Measurements from ENCODE around the gene OVCH2. TPM values are rescaled to one million over a fixed set of nuclear protein-coding genes. Genes with fewer than 3 reads are reported as not detected.
"Not testable (repeated sequence)": the region's sequence is repeated elsewhere in the genome, so short reads cannot be mapped to it uniquely, and the experiment has no call there.

OVCH2 gene
- total RNA-seq, 1 donor from 2014 or later, result 0.85 TPM

DNA sequence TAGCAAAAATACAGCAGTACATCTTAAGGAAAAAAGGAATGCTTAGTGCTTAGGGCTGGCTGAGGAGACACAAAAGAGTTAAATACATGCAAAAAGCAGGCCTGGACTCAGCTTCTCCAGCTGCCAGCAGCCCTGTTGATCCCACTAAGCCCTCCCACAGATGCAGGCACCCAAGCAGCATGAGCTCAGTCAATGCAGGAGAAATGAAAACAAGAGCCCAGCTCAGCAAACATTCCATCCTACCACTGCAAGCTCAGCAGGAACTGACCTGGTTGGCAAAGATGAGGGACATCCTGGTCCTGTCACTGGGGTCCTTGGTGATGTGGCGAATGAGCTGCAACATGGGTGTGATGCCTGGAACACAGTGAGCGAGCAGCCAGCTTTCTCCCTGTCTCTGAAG, 38.8 kb downstream of the OVCH2 start:
- no peak overlapping the region for H3K27ac Mint-ChIP-seq (ENCODE audit: unreplicated experiment)
- H3K4me3 Mint-ChIP-seq (ENCODE audit: unreplicated experiment), result no peak overlapping the region
- TF ChIP-seq, protein P1, sequence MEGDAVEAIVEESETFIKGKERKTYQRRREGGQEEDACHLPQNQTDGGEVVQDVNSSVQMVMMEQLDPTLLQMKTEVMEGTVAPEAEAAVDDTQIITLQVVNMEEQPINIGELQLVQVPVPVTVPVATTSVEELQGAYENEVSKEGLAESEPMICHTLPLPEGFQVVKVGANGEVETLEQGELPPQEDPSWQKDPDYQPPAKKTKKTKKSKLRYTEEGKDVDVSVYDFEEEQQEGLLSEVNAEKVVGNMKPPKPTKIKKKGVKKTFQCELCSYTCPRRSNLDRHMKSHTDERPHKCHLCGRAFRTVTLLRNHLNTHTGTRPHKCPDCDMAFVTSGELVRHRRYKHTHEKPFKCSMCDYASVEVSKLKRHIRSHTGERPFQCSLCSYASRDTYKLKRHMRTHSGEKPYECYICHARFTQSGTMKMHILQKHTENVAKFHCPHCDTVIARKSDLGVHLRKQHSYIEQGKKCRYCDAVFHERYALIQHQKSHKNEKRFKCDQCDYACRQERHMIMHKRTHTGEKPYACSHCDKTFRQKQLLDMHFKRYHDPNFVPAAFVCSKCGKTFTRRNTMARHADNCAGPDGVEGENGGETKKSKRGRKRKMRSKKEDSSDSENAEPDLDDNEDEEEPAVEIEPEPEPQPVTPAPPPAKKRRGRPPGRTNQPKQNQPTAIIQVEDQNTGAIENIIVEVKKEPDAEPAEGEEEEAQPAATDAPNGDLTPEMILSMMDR (IDR thresholded peaks at IDR 0.05; ENCODE audit: unreplicated experiment), result no peak
- no peak for DNase-seq (ENCODE audit: low spot score)
- H3K36me3 Mint-ChIP-seq (ENCODE audit: low read depth, unreplicated experiment), result peaks cover 4% of the 10 kb centered on the region
- peaks cover 4% of the 10 kb centered on the region for H3K27me3 Mint-ChIP-seq (ENCODE audit: unreplicated experiment)
- H3K4me1 Mint-ChIP-seq (ENCODE audit: unreplicated experiment), result peaks cover 8% of the 10 kb centered on the region
- H3K9me3 Mint-ChIP-seq (ENCODE audit: unreplicated experiment), result no peaks in the 10 kb centered on the region

DNA sequence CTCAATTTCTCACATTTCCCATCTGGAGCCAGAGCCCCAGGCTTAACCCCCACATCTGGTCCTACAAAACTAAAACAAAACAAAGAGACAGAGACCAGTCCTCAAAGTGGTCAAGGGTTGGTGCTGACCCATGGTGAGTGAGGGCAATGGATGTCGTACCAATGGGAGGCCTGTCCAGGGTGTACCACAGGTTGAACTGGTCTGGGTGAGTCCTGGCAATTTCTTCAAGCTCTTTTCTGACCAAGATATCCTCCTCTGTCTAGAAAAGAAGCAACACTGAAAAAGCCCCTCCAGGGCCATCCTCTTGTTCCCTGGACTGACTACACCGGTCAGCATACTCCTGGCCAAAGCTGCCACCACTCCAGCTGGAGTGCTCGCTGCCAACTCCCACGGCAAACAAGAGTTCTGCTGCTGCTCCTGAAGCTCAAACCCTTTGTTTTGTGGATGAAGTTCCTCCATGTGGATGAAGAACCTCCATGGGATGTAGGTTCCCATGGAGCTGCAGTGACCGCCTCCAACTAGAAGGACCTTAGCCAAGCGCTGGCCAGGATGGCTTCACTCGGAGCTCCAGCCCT, 39.9 kb downstream of the OVCH2 start:
- H3K9me3 Mint-ChIP-seq (ENCODE audit: unreplicated experiment), result no peaks in the 10 kb centered on the region
- TF ChIP-seq, protein P1 (IDR thresholded peaks at IDR 0.05; ENCODE audit: unreplicated experiment), result no peak
- H3K27ac Mint-ChIP-seq (ENCODE audit: unreplicated experiment), result no peak overlapping the region
- H3K36me3 Mint-ChIP-seq (ENCODE audit: low read depth, unreplicated experiment), result peaks cover 4% of the 10 kb centered on the region
- H3K4me3 Mint-ChIP-seq (ENCODE audit: unreplicated experiment), result no peak overlapping the region
- H3K4me1 Mint-ChIP-seq (ENCODE audit: unreplicated experiment), result peaks cover 8% of the 10 kb centered on the region
- H3K27me3 Mint-ChIP-seq (ENCODE audit: unreplicated experiment), result peaks cover 3% of the 10 kb centered on the region
- no peak for DNase-seq (ENCODE audit: low spot score)

DNA sequence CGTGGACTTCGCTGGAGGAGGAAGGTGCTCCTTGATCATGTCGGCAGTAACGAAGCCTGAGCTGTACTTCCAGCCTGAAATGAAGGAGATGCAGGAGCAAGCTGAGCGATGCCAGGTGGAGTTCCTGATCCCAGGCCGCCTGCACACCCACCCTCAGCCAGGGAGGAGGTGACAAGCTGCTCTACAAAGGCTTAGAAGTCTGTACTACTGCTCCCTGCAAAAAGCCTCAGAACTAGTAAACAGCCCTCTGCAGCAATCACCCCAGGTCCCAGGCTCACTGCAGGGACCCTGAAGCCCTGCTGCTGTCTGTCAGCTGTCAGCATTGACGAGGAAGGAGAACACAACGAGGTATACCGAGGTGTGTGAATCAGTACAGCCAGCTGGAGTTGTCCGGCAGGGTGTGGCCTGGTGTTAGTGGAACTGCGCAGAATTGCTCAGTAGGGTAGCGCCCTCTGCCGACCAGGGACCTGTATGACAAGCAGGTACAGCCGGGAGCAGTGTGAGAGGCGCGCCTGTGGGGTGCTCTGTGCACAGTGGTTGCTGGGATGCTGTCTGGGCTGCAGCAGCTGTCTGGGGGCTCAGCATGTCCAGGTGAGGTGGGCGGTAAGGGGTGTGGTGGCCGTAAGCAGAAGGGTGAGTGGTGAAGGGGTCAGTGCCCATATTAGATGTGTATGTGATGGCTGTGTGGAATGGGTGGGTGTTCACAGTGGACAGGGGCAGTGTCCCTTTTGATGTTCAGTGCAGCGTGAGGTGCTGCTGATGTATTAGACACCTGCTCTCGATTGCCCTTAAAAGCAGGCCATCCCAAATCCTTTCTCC, 40.6 kb downstream of the OVCH2 start:
- TF ChIP-seq, protein P1 (IDR thresholded peaks at IDR 0.05; ENCODE audit: unreplicated experiment), result peak; percentile 95
- peaks cover 3% of the 10 kb centered on the region for H3K27me3 Mint-ChIP-seq (ENCODE audit: unreplicated experiment)
- peaks cover 8% of the 10 kb centered on the region for H3K4me1 Mint-ChIP-seq (ENCODE audit: unreplicated experiment)
- H3K36me3 Mint-ChIP-seq (ENCODE audit: low read depth, unreplicated experiment), result peaks cover 4% of the 10 kb centered on the region
- no peak overlapping the region for H3K27ac Mint-ChIP-seq (ENCODE audit: unreplicated experiment)
- peak; percentile 87 for DNase-seq (ENCODE audit: low spot score)
- no peaks in the 10 kb centered on the region for H3K9me3 Mint-ChIP-seq (ENCODE audit: unreplicated experiment)
- H3K4me3 Mint-ChIP-seq (ENCODE audit: unreplicated experiment), result no peak overlapping the region

DNA sequence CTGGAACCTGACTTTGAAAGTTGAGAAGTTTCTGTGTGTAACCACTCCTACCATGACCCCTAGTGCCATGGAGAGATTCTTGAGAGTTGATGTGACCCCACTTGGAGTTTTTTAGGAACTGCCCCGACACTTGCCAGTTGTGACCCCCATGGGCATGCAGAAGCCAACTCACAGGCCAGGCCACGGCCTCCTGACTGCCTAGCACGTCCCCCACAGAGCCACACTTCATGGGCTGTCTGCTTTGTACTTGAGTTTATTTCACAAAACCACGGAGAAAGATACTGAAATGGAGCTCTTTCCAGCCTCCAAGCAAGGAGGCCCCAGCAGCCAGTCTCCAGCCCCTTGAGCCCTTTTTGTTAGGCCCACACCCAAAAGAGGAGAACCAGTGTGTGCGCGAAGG, 41.4 kb downstream of the OVCH2 start:
- TF ChIP-seq, protein P1 (IDR thresholded peaks at IDR 0.05; ENCODE audit: unreplicated experiment), result no peak
- H3K36me3 Mint-ChIP-seq (ENCODE audit: low read depth, unreplicated experiment), result peaks cover 4% of the 10 kb centered on the region
- no peak for DNase-seq (ENCODE audit: low spot score)
- H3K4me3 Mint-ChIP-seq (ENCODE audit: unreplicated experiment), result peak overlapping the region; percentile 22
- H3K27ac Mint-ChIP-seq (ENCODE audit: unreplicated experiment), result no peak overlapping the region
- H3K27me3 Mint-ChIP-seq (ENCODE audit: unreplicated experiment), result peaks cover 3% of the 10 kb centered on the region
- H3K9me3 Mint-ChIP-seq (ENCODE audit: unreplicated experiment), result no peaks in the 10 kb centered on the region
- peaks cover 8% of the 10 kb centered on the region for H3K4me1 Mint-ChIP-seq (ENCODE audit: unreplicated experiment)

DNA sequence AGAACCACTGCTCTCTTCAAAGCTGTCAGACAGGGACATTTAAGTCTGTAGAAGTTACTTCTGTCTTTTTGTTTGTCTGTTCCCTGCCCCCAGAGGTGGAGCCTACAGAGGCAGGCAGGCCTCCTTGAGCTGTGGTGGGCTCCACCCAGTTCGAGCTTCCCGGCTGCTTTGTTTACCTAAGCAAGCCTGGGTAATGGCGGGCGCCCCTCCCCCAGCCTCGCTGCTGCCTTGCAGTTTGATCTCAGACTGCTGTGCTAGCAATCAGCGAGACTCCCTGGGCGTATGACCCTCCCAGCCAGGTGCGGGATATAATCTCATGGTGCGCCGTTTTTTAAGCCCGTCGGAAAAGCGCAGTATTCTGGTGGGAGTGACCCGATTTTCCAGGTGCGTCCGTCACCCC, 42.7 kb downstream of the OVCH2 start:
- not testable (repeated sequence) for H3K36me3 Mint-ChIP-seq (ENCODE audit: low read depth, unreplicated experiment); H3K27ac Mint-ChIP-seq (ENCODE audit: unreplicated experiment); DNase-seq (ENCODE audit: low spot score); H3K4me1 Mint-ChIP-seq (ENCODE audit: unreplicated experiment); H3K4me3 Mint-ChIP-seq (ENCODE audit: unreplicated experiment); H3K27me3 Mint-ChIP-seq (ENCODE audit: unreplicated experiment); H3K9me3 Mint-ChIP-seq (ENCODE audit: unreplicated experiment)
